Ishikawa (cell line): Measurements from ENCODE around the gene NR1I3.

Source experiments
- CEBPB ChIP-seq: IDR thresholded peaks from 2 replicates; pipeline ENCODE4 v1.6.1; 2012
- CREB1 ChIP-seq: IDR thresholded peaks from 2 replicates; pipeline ENCODE4 v1.6.1; 2012; ENCODE audit warnings: low read depth
- EGR1 ChIP-seq: IDR thresholded peaks from 2 replicates; pipeline ENCODE4 v1.6.1; 2012
- EP300 ChIP-seq: IDR thresholded peaks from 2 replicates; pipeline ENCODE4 v1.6.1; 2012; ENCODE audit warnings: borderline replicate concordance
- NFIC ChIP-seq: IDR thresholded peaks from 2 replicates; pipeline ENCODE4 v1.6.1; 2012
- RAD21 ChIP-seq: IDR thresholded peaks from 2 replicates; pipeline ENCODE4 v1.6.1; 2012; ENCODE audit warnings: low read depth
- TAF1 ChIP-seq: IDR thresholded peaks from 2 replicates; pipeline ENCODE4 v1.6.1; 2012; ENCODE audit warnings: low read depth, mild to moderate bottlenecking
- TCF12 ChIP-seq: IDR thresholded peaks from 2 replicates; pipeline ENCODE4 v1.6.1; 2012; ENCODE audit warnings: low read depth
- TEAD4 ChIP-seq: IDR thresholded peaks from 2 replicates; pipeline ENCODE4 v1.6.1; 2012
- YY1 ChIP-seq: IDR thresholded peaks from 2 replicates; pipeline ENCODE4 v1.6.1; 2012; ENCODE audit warnings: low read depth
- TF ChIP-seq, protein P1 (sequence below): IDR thresholded peaks from 2 replicates; pipeline ENCODE4 v1.6.1; 2012
- TF ChIP-seq, protein P2 (sequence below): IDR thresholded peaks from 2 replicates; pipeline ENCODE4 v1.6.1; 2012; ENCODE audit warnings: low read depth, mild to moderate bottlenecking

DNA sequence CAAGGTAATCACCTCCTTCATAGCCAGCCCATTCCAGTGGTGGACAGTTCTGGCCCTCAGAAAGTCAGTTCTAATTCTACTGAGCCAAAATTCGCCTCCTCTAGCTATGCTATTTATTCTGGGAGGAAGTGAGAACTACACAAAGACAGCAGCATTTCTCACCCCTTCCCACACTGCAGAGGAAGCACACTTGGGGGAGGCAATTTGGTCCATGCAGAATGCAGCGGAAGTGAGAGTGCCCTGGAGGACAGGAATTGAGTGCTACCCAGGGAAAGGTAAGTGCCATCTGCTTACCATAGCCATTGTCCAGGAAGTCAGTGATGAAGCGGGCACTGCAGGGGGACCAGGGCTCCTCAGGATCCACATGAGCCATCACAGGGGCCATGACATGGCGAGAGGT is 42.8 kb downstream of the NR1I3 start:
- TF ChIP-seq TAF1 = no peak
- no peak for TF ChIP-seq CEBPB
- TF ChIP-seq, protein P1, sequence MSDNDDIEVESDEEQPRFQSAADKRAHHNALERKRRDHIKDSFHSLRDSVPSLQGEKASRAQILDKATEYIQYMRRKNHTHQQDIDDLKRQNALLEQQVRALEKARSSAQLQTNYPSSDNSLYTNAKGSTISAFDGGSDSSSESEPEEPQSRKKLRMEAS = no peak
- TF ChIP-seq EGR1 = no peak
- no peak for TF ChIP-seq TCF12
- no peak for TF ChIP-seq CREB1
- TF ChIP-seq NFIC = no peak
- TF ChIP-seq EP300 = no peak
- TF ChIP-seq, protein P2, sequence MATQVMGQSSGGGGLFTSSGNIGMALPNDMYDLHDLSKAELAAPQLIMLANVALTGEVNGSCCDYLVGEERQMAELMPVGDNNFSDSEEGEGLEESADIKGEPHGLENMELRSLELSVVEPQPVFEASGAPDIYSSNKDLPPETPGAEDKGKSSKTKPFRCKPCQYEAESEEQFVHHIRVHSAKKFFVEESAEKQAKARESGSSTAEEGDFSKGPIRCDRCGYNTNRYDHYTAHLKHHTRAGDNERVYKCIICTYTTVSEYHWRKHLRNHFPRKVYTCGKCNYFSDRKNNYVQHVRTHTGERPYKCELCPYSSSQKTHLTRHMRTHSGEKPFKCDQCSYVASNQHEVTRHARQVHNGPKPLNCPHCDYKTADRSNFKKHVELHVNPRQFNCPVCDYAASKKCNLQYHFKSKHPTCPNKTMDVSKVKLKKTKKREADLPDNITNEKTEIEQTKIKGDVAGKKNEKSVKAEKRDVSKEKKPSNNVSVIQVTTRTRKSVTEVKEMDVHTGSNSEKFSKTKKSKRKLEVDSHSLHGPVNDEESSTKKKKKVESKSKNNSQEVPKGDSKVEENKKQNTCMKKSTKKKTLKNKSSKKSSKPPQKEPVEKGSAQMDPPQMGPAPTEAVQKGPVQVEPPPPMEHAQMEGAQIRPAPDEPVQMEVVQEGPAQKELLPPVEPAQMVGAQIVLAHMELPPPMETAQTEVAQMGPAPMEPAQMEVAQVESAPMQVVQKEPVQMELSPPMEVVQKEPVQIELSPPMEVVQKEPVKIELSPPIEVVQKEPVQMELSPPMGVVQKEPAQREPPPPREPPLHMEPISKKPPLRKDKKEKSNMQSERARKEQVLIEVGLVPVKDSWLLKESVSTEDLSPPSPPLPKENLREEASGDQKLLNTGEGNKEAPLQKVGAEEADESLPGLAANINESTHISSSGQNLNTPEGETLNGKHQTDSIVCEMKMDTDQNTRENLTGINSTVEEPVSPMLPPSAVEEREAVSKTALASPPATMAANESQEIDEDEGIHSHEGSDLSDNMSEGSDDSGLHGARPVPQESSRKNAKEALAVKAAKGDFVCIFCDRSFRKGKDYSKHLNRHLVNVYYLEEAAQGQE = no peak
- no peak for TF ChIP-seq RAD21
- TF ChIP-seq YY1 = no peak
- no peak for TF ChIP-seq TEAD4
